Measurements from ENCODE around the gene APPL2.

GRCh38 chr12:105218434-105218833, 17.5 kb downstream of the APPL2 start:
- TF ChIP-seq CTCF (conservative IDR thresholded peaks at IDR 0.05 in 1 of 2, IDR thresholded peaks at IDR 0.05 in 1 of 2; ENCODE audit: extremely low read depth in 1 of 2, insufficient read depth in 1 of 2, low read depth in 1 of 2, low read length in 2 of 2) (no peak), EZH2 (IDR thresholded peaks at IDR 0.05; ENCODE audit: borderline replicate concordance, low read length) (no peak)
